HepG2 (cell line): ENCODE measurements around the gene GGNBP2. TPM values are rescaled to one million over a fixed set of nuclear protein-coding genes. Genes with fewer than 3 reads are reported as not detected.

Experiments
- ARID2 ChIP-seq: sonication (generic); formaldehyde crosslinking; IDR thresholded peaks from 2 replicates; pipeline ENCODE4 v1.8.1; 2022; ENCODE audit warnings: mild to moderate bottlenecking, missing genetic modification reagents, borderline replicate concordance
- EED ChIP-seq: sonication (generic); formaldehyde crosslinking; IDR thresholded peaks from 2 replicates; pipeline ENCODE4 v1.5.0; 2020; ENCODE audit warnings: mild to moderate bottlenecking, missing genetic modification reagents
- FOXO1 ChIP-seq: sonication (generic); formaldehyde crosslinking; IDR thresholded peaks from 2 replicates; pipeline ENCODE4 v1.4.0; 2020; ENCODE audit warnings: missing genetic modification reagents
- GRHL1 ChIP-seq: sonication (generic); formaldehyde crosslinking; conservative IDR thresholded peaks from 2 replicates; pipeline ENCODE4 v1.8.0; 2022; ENCODE audit warnings: missing genetic modification reagents
- GTF3A ChIP-seq: sonication (generic); formaldehyde crosslinking; conservative IDR thresholded peaks from 2 replicates; pipeline ENCODE4 v1.4.0; 2020; ENCODE audit warnings: mild to moderate bottlenecking, missing genetic modification reagents
- HDAC2 ChIP-seq: sonication (generic); formaldehyde crosslinking; IDR thresholded peaks from 2 replicates; pipeline ENCODE4 v1.4.0; 2020; ENCODE audit warnings: missing genetic modification reagents
- HNRNPUL1 ChIP-seq: fragments of 200-400 bp; formaldehyde crosslinking; IDR thresholded peaks from 2 replicates; pipeline ENCODE4 v1.6.1; 2017; ENCODE audit warnings: low read depth, mild to moderate bottlenecking, low read length, moderate library complexity
- IRF2 ChIP-seq: IDR thresholded peaks from 2 replicates; pipeline ENCODE4 v1.6.1; 2018; ENCODE audit warnings: missing genetic modification reagents, missing compliant biosample characterization
- JARID2 ChIP-seq: sonication (generic); formaldehyde crosslinking; IDR thresholded peaks from 2 replicates; pipeline ENCODE4 v1.8.1; 2023; ENCODE audit warnings: missing genetic modification reagents, inconsistent platforms; ENCODE audit not compliant: insufficient replicate concordance
- MXD1 ChIP-seq: sonication (generic); formaldehyde crosslinking; IDR thresholded peaks from 2 replicates; pipeline ENCODE4 v1.4.0; 2020; ENCODE audit warnings: mild to moderate bottlenecking, missing genetic modification reagents
- SYNCRIP ChIP-seq: fragments of 200-400 bp; formaldehyde crosslinking; IDR thresholded peaks from 2 replicates; pipeline ENCODE4 v1.6.1; 2018; ENCODE audit warnings: mild to moderate bottlenecking, low read depth, low read length; ENCODE audit not compliant: insufficient read depth
- ZNF17 ChIP-seq: sonication (generic); formaldehyde crosslinking; IDR thresholded peaks from 2 replicates; pipeline ENCODE4 v1.5.0; 2020; ENCODE audit warnings: mild to moderate bottlenecking, missing genetic modification reagents
- ZNF263 ChIP-seq: sonication (generic); formaldehyde crosslinking; IDR thresholded peaks from 2 replicates; pipeline ENCODE4 v1.4.0; 2020; ENCODE audit warnings: missing genetic modification reagents
- ZNF333 ChIP-seq: sonication (generic); formaldehyde crosslinking; IDR thresholded peaks from 2 replicates; pipeline ENCODE4 v1.4.0; 2020; ENCODE audit warnings: mild to moderate bottlenecking, missing genetic modification reagents, borderline replicate concordance
- ZNF567 ChIP-seq: sonication (generic); formaldehyde crosslinking; IDR thresholded peaks from 2 replicates; pipeline ENCODE4 v1.8.1; 2023; ENCODE audit warnings: mild to moderate bottlenecking, missing genetic modification reagents, borderline replicate concordance
- ZUFSP ChIP-seq: sonication (generic); formaldehyde crosslinking; IDR thresholded peaks from 2 replicates; pipeline ENCODE4 v1.9.0; 2021; ENCODE audit warnings: missing genetic modification reagents, mild to moderate bottlenecking, borderline replicate concordance
- polyA plus RNA-seq, 8 experiments: library from polyadenylated mRNA; depleted of rRNA in 3 of 8; stranded (reverse) in 7 of 8; unstranded in 1 of 8; fragments of >200 nt; fragmentation: Illumina TruSeq in 4 of 8; extraction: Trizol in 4 of 8; gene quantifications; 2 replicates each; pipeline versions ENCODE4 v1.2.1 to v1.2.3, GENCODE V29; 2011 to 2016; ENCODE audit warnings: low read depth in 4 of 8, missing spikeins in 1 of 8, mixed read lengths in 1 of 8; ENCODE audit not compliant: insufficient read depth in 1 of 8
- total RNA-seq, 5 experiments: library from RNA; depleted of rRNA; stranded (reverse); fragments of >200 nt; fragmentation: Illumina TruSeq; extraction: Trizol; gene quantifications; 2 replicates each; pipeline ENCODE4 v1.2.3, GENCODE V29; 2016; ENCODE audit warnings: low read depth in 1 of 5
- TF ChIP-seq, protein P1 (sequence below): sonication (generic); formaldehyde crosslinking; IDR thresholded peaks from 2 replicates; pipeline ENCODE4 v1.9.0; 2022; ENCODE audit warnings: missing genetic modification reagents, mild to moderate bottlenecking, borderline replicate concordance
- TF ChIP-seq, protein P2 (sequence below): sonication (generic); formaldehyde crosslinking; IDR thresholded peaks from 2 replicates; pipeline ENCODE4 v1.8.0; 2022; ENCODE audit warnings: missing genetic modification reagents, low read depth, mild to moderate bottlenecking, borderline replicate concordance
- TF ChIP-seq, protein P3 (sequence below): sonication (generic); formaldehyde crosslinking; IDR thresholded peaks from 2 replicates; pipeline ENCODE4 v1.5.0; 2020; ENCODE audit warnings: missing genetic modification reagents
- TF ChIP-seq, protein P4 (sequence below): IDR thresholded peaks from 2 replicates; pipeline ENCODE4 v1.6.1; 2016

The GGNBP2 gene
- total and polyA plus RNA-seq, 2 of the 13 experiments (the other 11 are each of a cell fraction or from before 2014, with no cell fraction given): 53.3 to 84.2 TPM

GRCh38 chr17:36601303-36602029 lies 56.7 kb downstream of the GGNBP2 start, which contains the start of gene MRM1 (continued):
- TF ChIP-seq GRHL1: no peak
- no peak for TF ChIP-seq SYNCRIP
- TF ChIP-seq JARID2 (CRISPR knock-in tag): peak; percentile 34
- TF ChIP-seq ZNF263: no peak
- TF ChIP-seq HDAC2 (CRISPR knock-in tag): peak; percentile 47
- peak; percentile 77; the same call in 1 of the 2 replicates for TF ChIP-seq ZNF17 (CRISPR knock-in tag)
- TF ChIP-seq EED (CRISPR knock-in tag): no peak
- TF ChIP-seq HNRNPUL1: no peak
- TF ChIP-seq, protein P1, sequence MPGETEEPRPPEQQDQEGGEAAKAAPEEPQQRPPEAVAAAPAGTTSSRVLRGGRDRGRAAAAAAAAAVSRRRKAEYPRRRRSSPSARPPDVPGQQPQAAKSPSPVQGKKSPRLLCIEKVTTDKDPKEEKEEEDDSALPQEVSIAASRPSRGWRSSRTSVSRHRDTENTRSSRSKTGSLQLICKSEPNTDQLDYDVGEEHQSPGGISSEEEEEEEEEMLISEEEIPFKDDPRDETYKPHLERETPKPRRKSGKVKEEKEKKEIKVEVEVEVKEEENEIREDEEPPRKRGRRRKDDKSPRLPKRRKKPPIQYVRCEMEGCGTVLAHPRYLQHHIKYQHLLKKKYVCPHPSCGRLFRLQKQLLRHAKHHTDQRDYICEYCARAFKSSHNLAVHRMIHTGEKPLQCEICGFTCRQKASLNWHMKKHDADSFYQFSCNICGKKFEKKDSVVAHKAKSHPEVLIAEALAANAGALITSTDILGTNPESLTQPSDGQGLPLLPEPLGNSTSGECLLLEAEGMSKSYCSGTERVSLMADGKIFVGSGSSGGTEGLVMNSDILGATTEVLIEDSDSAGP (CRISPR knock-in tag): peak; percentile 95
- TF ChIP-seq ARID2 (CRISPR knock-in tag): no peak
- no peak for TF ChIP-seq ZNF333
- TF ChIP-seq, protein P2, sequence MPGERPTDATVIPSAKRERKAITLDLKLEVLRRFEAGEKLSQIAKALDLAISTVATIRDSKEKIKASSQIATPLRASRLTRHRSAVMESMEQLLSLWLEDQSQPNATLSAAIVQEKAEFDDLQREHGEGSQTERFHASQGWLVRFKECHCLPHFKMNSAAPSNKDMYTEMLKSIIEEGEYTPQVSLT (CRISPR knock-in tag): no peak
- TF ChIP-seq IRF2 (CRISPR knock-in tag): no peak; the same call in 1 of the 2 replicates
- no peak for TF ChIP-seq ZUFSP (CRISPR knock-in tag)
- TF ChIP-seq, protein P3, sequence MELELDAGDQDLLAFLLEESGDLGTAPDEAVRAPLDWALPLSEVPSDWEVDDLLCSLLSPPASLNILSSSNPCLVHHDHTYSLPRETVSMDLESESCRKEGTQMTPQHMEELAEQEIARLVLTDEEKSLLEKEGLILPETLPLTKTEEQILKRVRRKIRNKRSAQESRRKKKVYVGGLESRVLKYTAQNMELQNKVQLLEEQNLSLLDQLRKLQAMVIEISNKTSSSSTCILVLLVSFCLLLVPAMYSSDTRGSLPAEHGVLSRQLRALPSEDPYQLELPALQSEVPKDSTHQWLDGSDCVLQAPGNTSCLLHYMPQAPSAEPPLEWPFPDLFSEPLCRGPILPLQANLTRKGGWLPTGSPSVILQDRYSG (CRISPR knock-in tag): 0 out of 2 replicates have a peak, but pooled peaks have one; percentile 25
- TF ChIP-seq ZNF567 (CRISPR knock-in tag): no peak
- TF ChIP-seq FOXO1 (CRISPR knock-in tag): peak; percentile 17; the same call in 1 of the 2 replicates
- TF ChIP-seq GTF3A: no peak
- TF ChIP-seq, protein P4, sequence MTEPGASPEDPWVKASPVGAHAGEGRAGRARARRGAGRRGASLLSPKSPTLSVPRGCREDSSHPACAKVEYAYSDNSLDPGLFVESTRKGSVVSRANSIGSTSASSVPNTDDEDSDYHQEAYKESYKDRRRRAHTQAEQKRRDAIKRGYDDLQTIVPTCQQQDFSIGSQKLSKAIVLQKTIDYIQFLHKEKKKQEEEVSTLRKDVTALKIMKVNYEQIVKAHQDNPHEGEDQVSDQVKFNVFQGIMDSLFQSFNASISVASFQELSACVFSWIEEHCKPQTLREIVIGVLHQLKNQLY (CRISPR knock-in tag): no peak
- peak; percentile 99 for TF ChIP-seq MXD1 (CRISPR knock-in tag)
